Caco-2 (cell line): ENCODE measurements around the gene USP6. TPM values are rescaled to one million over a fixed set of nuclear protein-coding genes. Genes with fewer than 3 reads are reported as not detected.

Source experiments
- BruUV-seq: library from RNA; stranded (reverse); fragments of 400-500 nt; replicated peaks from 2 replicates; lab custom pipeline; 2021; lab: Mats Ljungman, UMichigan
- CTCF ChIA-PET: fragments of 300-600 bp; sonication (Branson Sonifier 250); formaldehyde crosslinking; loops from one replicate; lab custom pipeline; 2022; ENCODE audit warnings: antibody characterized with exemption; lab: Charles Lee
- POLR2A ChIA-PET: fragments of 300-600 bp; sonication (Branson Sonifier 250); formaldehyde crosslinking; loops from one replicate; lab custom pipeline; 2022; ENCODE audit warnings: antibody characterized with exemption; lab: Charles Lee
- DNase-seq, 2 experiments: peaks; one replicate each; pipeline versions ENCODE4 v3.0.0 to v3.0.0-alpha.2; 2020 to 2022
- H3K27me3 ChIP-seq: replicated peaks from 2 replicates; pipeline ENCODE4 v1.6.0; 2011; ENCODE audit warnings: low read length; ENCODE audit not compliant: control insufficient read depth, insufficient read depth
- H3K36me3 ChIP-seq: 2 replicates; pipeline ENCODE4 v1.5.1; 2011; ENCODE audit warnings: low read length; ENCODE audit not compliant: control insufficient read depth, insufficient read depth
- H3K4me1 ChIP-seq: fragments of 250-450 bp; sonication (Bioruptor Pico); 2 replicates; pipeline ENCODE4 v1.5.1; 2020; ENCODE audit warnings: mild to moderate bottlenecking
- H3K4me3 ChIP-seq: 2 replicates; pipeline ENCODE4 v1.5.1; 2011; ENCODE audit warnings: low read depth, mild to moderate bottlenecking, control low read depth, low read length
- H3K9me3 ChIP-seq: fragments of 250-450 bp; sonication (Bioruptor Pico); 2 replicates; pipeline ENCODE4 v1.5.1; 2020; ENCODE audit warnings: mild to moderate bottlenecking, moderate library complexity
- H3K27ac Mint-ChIP-seq: one replicate; pipeline ENCODE4 v1.8.0; 2022; ENCODE audit warnings: mixed read lengths; ENCODE audit not compliant: unreplicated experiment
- H3K27me3 Mint-ChIP-seq: one replicate; pipeline ENCODE4 v1.8.0; 2022; ENCODE audit warnings: mixed read lengths; ENCODE audit not compliant: insufficient read depth, unreplicated experiment
- H3K36me3 Mint-ChIP-seq: one replicate; pipeline ENCODE4 v1.8.0; 2022; ENCODE audit warnings: mild to moderate bottlenecking, mixed read lengths; ENCODE audit not compliant: insufficient read depth, unreplicated experiment
- H3K4me1 Mint-ChIP-seq: one replicate; pipeline ENCODE4 v1.8.0; 2022; ENCODE audit warnings: low read depth, mixed read lengths; ENCODE audit not compliant: unreplicated experiment
- H3K4me3 Mint-ChIP-seq: one replicate; pipeline ENCODE4 v1.8.0; 2022; ENCODE audit warnings: mild to moderate bottlenecking, moderate library complexity, mixed read lengths; ENCODE audit not compliant: unreplicated experiment
- H3K9me3 Mint-ChIP-seq: one replicate; pipeline ENCODE4 v1.8.0; 2022; ENCODE audit warnings: mixed read lengths; ENCODE audit not compliant: unreplicated experiment
- intact Hi-C: fragments of 100-400 bp; cut with micrococcal nuclease; formaldehyde crosslinking; loops from one replicate; pipeline ENCODE4 v1.10.0; 2022; ENCODE audit not compliant: unreplicated experiment
- total RNA-seq: library from RNA; stranded (reverse); gene quantifications from 2 replicates; pipeline ENCODE4 v1.2.3, GENCODE V29; 2022
- TF ChIP-seq, protein P1 (sequence below), 2 experiments: fragments of 200-600 bp in 1 of 2; IDR thresholded peaks; 1 replicate in 1 of 2; 2 replicates in 1 of 2; pipeline versions ENCODE4 v1.5.1 to v1.8.0; 2011 to 2022; ENCODE audit warnings: antibody characterized with exemption in 1 of 2, control low read depth in 1 of 2, inconsistent platforms in 1 of 2, low read depth in 1 of 2, low read length in 1 of 2, mild to moderate bottlenecking in 1 of 2, moderate library complexity in 1 of 2; ENCODE audit not compliant: insufficient read depth in 1 of 2, severe bottlenecking in 1 of 2, unreplicated experiment in 1 of 2

The USP6 gene
- total RNA-seq, 1 experiment from 2014 or later = 0.16 TPM

DNA sequence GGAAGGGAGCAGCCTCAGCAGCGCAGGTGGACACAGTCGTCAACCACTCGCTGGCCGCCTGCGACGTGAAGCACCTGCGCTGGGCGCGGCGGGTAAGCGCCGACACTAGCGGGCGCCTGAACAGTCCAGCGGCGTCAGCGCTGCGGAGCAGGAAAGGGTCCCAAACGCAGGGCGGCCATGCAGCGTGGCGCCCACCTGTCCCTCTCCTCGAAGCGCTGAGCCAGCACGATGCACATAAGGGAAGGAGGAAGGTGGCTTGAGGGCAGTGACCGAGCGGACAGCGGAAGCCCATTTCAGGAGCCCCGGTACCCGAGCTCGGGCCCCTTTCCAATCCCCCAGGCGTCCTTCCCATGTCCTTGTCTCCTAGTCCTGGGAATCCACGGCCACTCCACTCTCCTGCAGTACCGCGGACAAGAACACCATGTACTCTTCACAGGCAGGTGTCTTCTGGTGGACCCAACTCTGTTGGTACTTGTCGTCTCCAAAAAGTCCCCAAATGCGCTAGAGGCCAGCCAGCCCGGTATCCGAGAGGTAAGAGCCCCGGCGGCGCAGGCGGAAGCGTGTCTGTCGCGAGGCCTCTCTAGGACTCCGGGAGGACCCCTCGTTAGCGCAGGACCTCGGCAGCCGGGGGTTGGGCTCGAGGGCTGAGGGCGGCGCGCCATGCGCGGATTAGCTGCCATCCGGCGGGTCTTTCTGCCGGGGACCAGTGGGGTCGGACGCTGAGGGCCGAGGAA is 18.6 kb upstream of the USP6 start:
- POLR2A ChIA-PET = interaction anchor here (0.7 kb wide), 1 partner anchor 93 kb away, joined by 4 read pairs; no protein-coding TSS in a partner anchor
- TF ChIP-seq, protein P1, sequence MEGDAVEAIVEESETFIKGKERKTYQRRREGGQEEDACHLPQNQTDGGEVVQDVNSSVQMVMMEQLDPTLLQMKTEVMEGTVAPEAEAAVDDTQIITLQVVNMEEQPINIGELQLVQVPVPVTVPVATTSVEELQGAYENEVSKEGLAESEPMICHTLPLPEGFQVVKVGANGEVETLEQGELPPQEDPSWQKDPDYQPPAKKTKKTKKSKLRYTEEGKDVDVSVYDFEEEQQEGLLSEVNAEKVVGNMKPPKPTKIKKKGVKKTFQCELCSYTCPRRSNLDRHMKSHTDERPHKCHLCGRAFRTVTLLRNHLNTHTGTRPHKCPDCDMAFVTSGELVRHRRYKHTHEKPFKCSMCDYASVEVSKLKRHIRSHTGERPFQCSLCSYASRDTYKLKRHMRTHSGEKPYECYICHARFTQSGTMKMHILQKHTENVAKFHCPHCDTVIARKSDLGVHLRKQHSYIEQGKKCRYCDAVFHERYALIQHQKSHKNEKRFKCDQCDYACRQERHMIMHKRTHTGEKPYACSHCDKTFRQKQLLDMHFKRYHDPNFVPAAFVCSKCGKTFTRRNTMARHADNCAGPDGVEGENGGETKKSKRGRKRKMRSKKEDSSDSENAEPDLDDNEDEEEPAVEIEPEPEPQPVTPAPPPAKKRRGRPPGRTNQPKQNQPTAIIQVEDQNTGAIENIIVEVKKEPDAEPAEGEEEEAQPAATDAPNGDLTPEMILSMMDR (IDR thresholded peaks at IDR 0.05; ENCODE audit: insufficient read depth in 1 of 2, low read depth in 1 of 2, low read length in 1 of 2, severe bottlenecking in 1 of 2, unreplicated experiment in 1 of 2) = no peak
- DNase-seq = no peak
- Mint-ChIP-seq H3K4me3 (no peak overlapping the region), H3K36me3 (peaks cover 7% of the 10 kb centered on the region), H3K27ac (no peak overlapping the region), H3K9me3 (peaks cover 22% of the 10 kb centered on the region), H3K27me3 (no peaks in the 10 kb centered on the region), H3K4me1 (no peaks in the 10 kb centered on the region)
- Histone ChIP-seq H3K27me3 (no peaks in the 10 kb centered on the region), H3K4me3 (no peak overlapping the region), H3K4me1 (no peaks in the 10 kb centered on the region), H3K9me3 (peaks cover 2% of the 10 kb centered on the region; the same call in 1 of the 2 replicates), H3K36me3 (no peaks in the 10 kb centered on the region)
- CTCF ChIA-PET = no interaction called here
- no TSS peak for BruUV-seq
- intact Hi-C loops = no loop called here

DNA sequence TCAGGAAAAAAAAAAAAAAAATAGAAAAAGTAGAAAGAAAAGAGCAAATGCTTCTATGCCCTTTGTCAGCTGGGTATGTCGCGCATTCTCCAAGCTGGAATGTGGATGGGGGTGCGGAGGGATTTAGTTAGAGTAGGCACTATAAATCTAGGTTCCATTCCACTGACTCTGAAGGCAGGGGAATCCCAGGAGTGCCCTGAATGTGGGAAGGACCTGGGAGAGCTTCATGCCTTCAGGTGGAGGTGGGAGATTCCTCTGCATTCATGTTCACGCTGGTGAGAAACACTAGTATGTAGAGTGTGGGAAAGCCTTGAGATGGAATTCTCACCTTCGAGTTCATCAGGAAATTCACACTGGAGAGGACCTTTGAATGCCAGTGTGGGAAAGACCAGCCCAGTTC is 16.6 kb upstream of the USP6 start:
- no peak for DNase-seq
- no TSS peak for BruUV-seq
- H3K9me3 Mint-ChIP-seq = peaks cover 22% of the 10 kb centered on the region
- TF ChIP-seq, protein P1 (IDR thresholded peaks at IDR 0.05; ENCODE audit: insufficient read depth in 1 of 2, low read depth in 1 of 2, low read length in 1 of 2, severe bottlenecking in 1 of 2, unreplicated experiment in 1 of 2) = no peak
- POLR2A ChIA-PET = no interaction called here
- H3K27ac Mint-ChIP-seq = no peak overlapping the region
- CTCF ChIA-PET = interaction anchor here (0.7 kb wide), 1 partner anchor 67 kb away, joined by 5 read pairs; no protein-coding TSS in a partner anchor
- no peaks in the 10 kb centered on the region for H3K36me3 Mint-ChIP-seq
- no peak overlapping the region for H3K4me3 Mint-ChIP-seq
- no peaks in the 10 kb centered on the region for H3K9me3 ChIP-seq
- no peaks in the 10 kb centered on the region for H3K27me3 Mint-ChIP-seq
- H3K4me1 Mint-ChIP-seq = no peaks in the 10 kb centered on the region
- no peak overlapping the region for H3K4me3 ChIP-seq
- no peaks in the 10 kb centered on the region for H3K27me3 ChIP-seq
- H3K36me3 ChIP-seq = no peaks in the 10 kb centered on the region
- H3K4me1 ChIP-seq = no peaks in the 10 kb centered on the region
- intact Hi-C loops = no loop called here

DNA sequence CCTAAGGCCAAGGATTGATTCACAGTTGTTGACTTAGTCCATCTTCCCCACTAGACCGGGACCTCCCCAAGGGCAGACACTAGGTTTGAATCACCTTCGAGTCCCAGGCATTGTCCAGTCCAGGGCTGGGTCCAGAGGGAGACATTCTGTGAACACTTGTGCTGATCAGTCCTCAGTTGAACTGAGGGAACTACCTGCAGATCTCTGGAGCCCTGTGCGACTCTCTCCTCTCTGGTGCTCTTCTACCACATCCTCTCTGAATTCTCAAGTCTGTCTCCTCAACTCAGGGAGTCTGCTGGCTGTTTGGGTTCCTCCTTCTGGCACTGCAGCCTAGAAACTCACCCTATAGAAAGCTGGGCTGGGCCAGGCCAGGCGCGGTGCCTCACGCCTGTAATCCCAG is 15.0 kb upstream of the USP6 start:
- no peak overlapping the region for H3K4me3 Mint-ChIP-seq
- peaks cover 1% of the 10 kb centered on the region for H3K36me3 Mint-ChIP-seq
- peaks cover 19% of the 10 kb centered on the region for H3K9me3 Mint-ChIP-seq
- intact Hi-C loops = no loop called here
- no peaks in the 10 kb centered on the region for H3K4me1 Mint-ChIP-seq
- H3K27ac Mint-ChIP-seq = no peak overlapping the region
- TF ChIP-seq, protein P1 (IDR thresholded peaks at IDR 0.05; ENCODE audit: insufficient read depth in 1 of 2, low read depth in 1 of 2, low read length in 1 of 2, severe bottlenecking in 1 of 2, unreplicated experiment in 1 of 2) = no peak
- Histone ChIP-seq H3K4me1 (no peaks in the 10 kb centered on the region), H3K4me3 (no peak overlapping the region), H3K36me3 (no peaks in the 10 kb centered on the region), H3K27me3 (no peaks in the 10 kb centered on the region), H3K9me3 (no peaks in the 10 kb centered on the region)
- CTCF ChIA-PET = interaction anchor here (0.6 kb wide), 1 partner anchor 124 kb away, joined by 3 read pairs; no protein-coding TSS in a partner anchor
- no TSS peak for BruUV-seq
- POLR2A ChIA-PET = interaction anchor here (0.6 kb wide), 1 partner anchor 46 kb away, joined by 8 read pairs; no protein-coding TSS in a partner anchor
- no peaks in the 10 kb centered on the region for H3K27me3 Mint-ChIP-seq
- no peak for DNase-seq
